GM12874 (cell line): ENCODE measurements around the gene TMEM235.

Experiments
- CTCF ChIP-seq: IDR thresholded peaks from 2 replicates; pipeline ENCODE4 v1.5.1; 2011; ENCODE audit warnings: low read depth, mild to moderate bottlenecking, control low read depth, low read length, moderate library complexity; ENCODE audit not compliant: insufficient read depth

TMEM235 gene

GRCh38 chr17:78253946-78254672 lies 22.7 kb downstream of the TMEM235 start:
- TF ChIP-seq CTCF, result no peak

DNA sequence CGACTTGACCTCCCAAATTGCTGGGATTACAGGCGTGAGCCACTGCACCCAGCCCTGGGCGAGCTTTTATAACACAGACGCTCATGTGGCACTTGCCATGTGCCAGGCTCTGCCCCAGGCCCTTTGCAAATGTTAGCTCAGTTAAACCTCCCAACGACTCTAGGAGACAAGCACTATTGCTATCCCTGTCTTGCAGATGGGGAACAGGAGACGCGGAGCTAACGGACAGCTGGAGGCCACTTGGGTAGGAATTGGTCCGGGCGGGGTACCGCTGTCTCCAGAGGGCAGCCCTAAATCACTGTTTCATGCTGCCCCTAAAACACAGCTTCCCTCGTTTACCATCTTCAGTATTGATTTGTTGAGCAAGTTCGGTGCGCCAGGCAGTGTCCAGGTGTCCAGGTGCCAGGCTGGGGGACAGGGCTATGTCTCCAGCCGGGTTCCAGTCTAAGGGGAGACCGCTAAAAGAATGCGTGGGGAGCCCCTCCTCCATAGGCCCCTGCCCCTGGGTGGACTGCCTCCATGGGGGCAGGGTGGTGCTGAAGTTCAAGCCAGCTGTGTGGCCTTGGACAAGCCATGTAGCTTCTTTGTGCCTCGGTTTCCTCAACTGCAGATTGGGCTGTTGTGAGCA lies 23.7 kb downstream of the TMEM235 start:
- no peak for TF ChIP-seq CTCF

DNA sequence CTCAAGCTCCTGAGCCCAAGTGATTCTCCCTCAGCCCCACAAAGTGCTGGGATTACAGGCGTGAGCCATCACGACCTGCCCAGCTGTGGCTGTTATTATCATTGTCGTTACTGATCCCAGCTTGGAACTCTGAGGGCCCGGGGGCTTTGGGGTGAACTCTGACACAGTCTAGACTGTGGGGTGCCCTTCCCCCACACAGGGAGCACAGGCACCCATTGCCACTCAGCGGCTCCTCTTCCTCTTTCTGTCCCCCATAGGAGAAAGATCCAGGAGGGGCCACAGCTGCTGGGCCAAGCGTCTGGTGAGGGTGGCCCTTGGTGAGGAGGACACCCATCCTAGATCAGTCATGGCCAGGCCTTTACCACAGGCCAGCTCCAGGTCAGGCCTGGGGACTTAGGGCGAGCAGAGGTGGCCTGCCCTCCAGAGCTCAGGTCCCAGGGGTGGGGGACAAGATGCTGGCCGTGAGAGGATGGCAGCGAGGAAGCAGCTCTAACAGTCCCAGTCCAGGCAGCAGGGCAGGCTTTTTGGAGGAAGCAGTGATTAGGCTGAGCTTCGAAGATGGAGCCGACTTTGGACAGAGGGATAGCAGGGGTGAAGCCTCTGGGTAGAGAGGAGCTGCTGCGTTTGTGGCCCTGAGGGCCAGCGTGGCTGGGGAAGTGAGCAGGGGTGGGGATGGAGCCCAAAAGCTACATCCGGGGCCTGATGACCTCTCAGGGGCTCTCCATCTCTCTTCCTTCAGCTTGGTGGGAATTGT lies 24.7 kb downstream of the TMEM235 start:
- TF ChIP-seq CTCF, result no peak

DNA sequence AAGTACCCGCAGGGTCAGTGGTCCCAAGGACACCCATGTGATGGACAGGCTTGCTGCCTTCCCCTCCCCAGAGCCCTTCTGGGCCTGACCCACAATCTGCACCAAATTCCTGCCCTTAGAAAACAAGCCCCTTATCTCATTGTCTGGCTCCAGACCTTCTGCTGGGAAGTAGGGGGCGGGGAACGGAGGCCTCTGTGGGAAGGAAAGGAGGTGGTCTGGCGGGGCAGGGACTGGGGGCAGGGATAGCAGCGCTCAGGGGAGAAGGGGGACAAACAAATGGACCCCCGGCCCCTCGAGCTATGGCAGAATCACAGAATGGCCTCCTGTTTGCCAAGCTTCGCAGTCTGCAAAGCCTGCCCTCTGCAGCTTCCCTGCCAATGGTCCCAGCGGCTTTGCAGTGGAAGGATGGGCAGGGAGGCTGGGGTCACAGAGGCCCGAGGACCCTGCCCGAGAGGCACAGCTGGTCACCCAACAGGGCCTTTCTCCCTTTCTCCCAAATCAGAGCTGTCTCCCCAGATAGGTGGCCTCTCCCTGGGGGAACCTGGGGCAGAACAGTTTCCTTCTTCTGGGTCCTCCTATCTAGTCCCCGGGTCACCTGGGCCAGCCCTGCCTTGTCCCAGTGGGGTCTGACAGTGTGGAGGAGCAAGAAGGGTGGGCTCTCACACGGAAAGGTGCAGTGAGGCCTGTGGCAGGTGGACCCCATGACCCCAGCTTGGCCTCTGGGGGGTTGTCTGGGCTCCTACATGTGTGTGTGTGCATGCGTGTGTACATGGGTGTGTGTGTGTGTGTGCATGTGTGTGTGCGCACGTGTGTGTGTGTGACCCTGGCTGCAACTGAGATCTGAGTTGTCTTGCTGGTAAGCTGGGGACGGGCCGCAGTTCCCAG lies 25.5 kb downstream of the TMEM235 start:
- TF ChIP-seq CTCF, result no peak

DNA sequence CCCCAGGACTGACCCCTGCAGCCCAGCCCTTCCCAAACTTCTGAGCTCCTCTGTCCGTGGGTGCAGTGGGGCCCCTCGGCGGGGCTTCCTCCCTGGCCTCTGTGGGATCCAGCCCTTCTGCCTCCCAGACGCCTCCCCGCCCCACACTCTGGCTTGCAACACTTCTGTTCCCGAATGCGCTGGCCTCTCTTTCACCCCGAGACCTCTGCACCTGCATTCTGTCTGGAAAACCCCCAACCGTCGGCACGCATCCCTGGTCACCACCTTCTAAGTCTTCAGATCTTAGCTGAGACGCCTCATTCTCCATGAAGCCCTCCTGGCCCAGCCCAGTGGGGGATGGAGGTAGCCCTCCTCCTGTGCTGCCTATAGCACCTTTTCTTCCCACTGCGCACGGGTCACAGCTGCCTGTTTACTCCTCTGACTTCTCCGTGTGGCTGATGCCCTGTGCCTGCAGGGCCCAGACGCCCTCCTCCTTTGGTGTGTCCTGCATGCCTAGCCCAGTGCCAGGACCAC lies 26.4 kb downstream of the TMEM235 start:
- no peak for TF ChIP-seq CTCF

GRCh38 chr17:78258323-78259191 lies 27.1 kb downstream of the TMEM235 start:
- TF ChIP-seq CTCF, result no peak
